SJCRH30 (cell line): ENCODE results near the gene MDK. TPM values are rescaled to one million over a fixed set of nuclear protein-coding genes. Genes with fewer than 3 reads are reported as not detected.
"Not testable (repeated sequence)": the region's sequence is repeated elsewhere in the genome, so short reads cannot be mapped to it uniquely, and the experiment has no call there.

Source experiments
- DNase-seq, 2 experiments: peaks; one replicate each; pipeline ENCODE4 v3.0.0-alpha.2; 2015 to 2020
- H3K27ac ChIP-seq: fragments of 250-450 bp; sonication (Bioruptor Pico); 2 replicates; pipeline ENCODE4 v1.5.1; 2020; ENCODE audit warnings: mild to moderate bottlenecking, moderate library complexity
- H3K27me3 ChIP-seq: fragments of 250-450 bp; sonication (Bioruptor Pico); 2 replicates; pipeline ENCODE4 v1.5.1; 2020; ENCODE audit warnings: mild to moderate bottlenecking, moderate library complexity
- H3K36me3 ChIP-seq: fragments of 250-450 bp; sonication (Bioruptor Pico); 2 replicates; pipeline ENCODE4 v1.5.1; 2020; ENCODE audit warnings: mild to moderate bottlenecking, moderate library complexity
- H3K4me1 ChIP-seq: fragments of 250-450 bp; sonication (Bioruptor Pico); 2 replicates; pipeline ENCODE4 v1.5.1; 2020; ENCODE audit warnings: mild to moderate bottlenecking, moderate library complexity
- H3K4me3 ChIP-seq: fragments of 250-450 bp; sonication (Bioruptor Pico); 2 replicates; pipeline ENCODE4 v1.5.1; 2020; ENCODE audit warnings: mild to moderate bottlenecking, moderate library complexity
- H3K9me3 ChIP-seq: fragments of 250-450 bp; sonication (Bioruptor Pico); replicated peaks from 2 replicates; pipeline ENCODE4 v1.5.1; 2020; ENCODE audit warnings: mild to moderate bottlenecking, moderate library complexity
- total RNA-seq: library from RNA; depleted of rRNA; stranded (reverse); fragments of >200 nt; shearing (Covaris generic); gene quantifications from 2 replicates; pipeline ENCODE4 v1.2.3, GENCODE V29; 2014

The MDK gene
- total RNA-seq, 1 experiment from 2014 or later: 122 TPM

GRCh38 chr11:46379482-46380293, 1.8 kb upstream of the MDK start:
- H3K4me1 ChIP-seq, H3K27me3 ChIP-seq, H3K27ac ChIP-seq, H3K9me3 ChIP-seq, H3K4me3 ChIP-seq, DNase-seq, H3K36me3 ChIP-seq: not testable (repeated sequence)

GRCh38 chr11:46380340-46381047, 975 bp upstream of the MDK start:
- peak overlapping the region; percentile 62 for H3K27ac ChIP-seq
- peaks cover 7% of the 10 kb centered on the region for H3K36me3 ChIP-seq
- no peaks in the 10 kb centered on the region for H3K9me3 ChIP-seq
- H3K27me3 ChIP-seq: no peaks in the 10 kb centered on the region
- H3K4me1 ChIP-seq: no peaks in the 10 kb centered on the region
- peak; percentile 46 to 57 for DNase-seq
- H3K4me3 ChIP-seq: peak overlapping the region; percentile 68

DNA sequence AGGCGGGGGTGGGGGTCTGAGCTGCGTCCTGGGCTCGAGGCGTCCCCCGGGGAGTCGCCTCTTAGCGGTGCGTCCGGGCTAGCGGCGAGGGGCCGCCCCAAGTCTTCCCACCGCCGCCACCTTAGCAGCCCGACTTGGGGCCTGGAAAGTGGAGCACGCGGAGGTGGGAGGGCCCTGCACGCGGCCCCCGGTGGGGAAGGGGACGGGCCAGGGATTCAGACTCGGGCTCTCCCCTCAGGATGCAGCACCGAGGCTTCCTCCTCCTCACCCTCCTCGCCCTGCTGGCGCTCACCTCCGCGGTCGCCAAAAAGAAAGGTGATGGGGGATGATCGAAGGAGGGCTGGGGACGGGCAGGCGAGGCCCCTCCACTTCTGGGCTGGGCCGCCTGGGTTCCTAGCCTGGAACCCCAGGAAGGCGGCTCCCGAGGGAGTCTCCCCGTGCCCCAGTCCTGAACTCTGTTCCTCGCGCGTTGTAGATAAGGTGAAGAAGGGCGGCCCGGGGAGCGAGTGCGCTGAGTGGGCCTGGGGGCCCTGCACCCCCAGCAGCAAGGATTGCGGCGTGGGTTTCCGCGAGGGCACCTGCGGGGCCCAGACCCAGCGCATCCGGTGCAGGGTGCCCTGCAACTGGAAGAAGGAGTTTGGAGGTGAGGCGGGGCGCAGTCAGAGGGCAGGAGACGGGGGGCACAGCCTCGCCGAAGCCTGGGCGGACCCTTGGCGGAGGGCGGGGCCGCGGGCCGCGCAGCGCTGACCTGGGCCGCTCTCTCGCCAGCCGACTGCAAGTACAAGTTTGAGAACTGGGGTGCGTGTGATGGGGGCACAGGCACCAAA, 563 bp downstream of the MDK start:
- Histone ChIP-seq H3K36me3 (peaks cover 2% of the 10 kb centered on the region; the same call in 1 of the 2 replicates), H3K4me1 (no peaks in the 10 kb centered on the region), H3K4me3 (peak overlapping the region; percentile 68), H3K27me3 (no peaks in the 10 kb centered on the region), H3K9me3 (no peaks in the 10 kb centered on the region), H3K27ac (peak overlapping the region; percentile 56)
- peak; percentile 52 to 57 for DNase-seq

GRCh38 chr11:46382646-46383403, 1.4 kb downstream of the MDK start:
- Histone ChIP-seq H3K36me3 (peaks cover under 1% of the 10 kb centered on the region; the same call in 1 of the 2 replicates), H3K4me3 (peak overlapping the region; percentile 68), H3K9me3 (no peaks in the 10 kb centered on the region), H3K27ac (no peak overlapping the region), H3K4me1 (no peaks in the 10 kb centered on the region), H3K27me3 (no peaks in the 10 kb centered on the region)
- peak; percentile 53 to 76 for DNase-seq

DNA sequence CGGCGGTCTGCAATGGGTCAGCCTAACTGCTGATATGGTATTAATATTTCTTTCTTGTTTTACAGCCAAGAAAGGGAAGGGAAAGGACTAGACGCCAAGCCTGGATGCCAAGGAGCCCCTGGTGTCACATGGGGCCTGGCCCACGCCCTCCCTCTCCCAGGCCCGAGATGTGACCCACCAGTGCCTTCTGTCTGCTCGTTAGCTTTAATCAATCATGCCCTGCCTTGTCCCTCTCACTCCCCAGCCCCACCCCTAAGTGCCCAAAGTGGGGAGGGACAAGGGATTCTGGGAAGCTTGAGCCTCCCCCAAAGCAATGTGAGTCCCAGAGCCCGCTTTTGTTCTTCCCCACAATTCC, 1.9 kb downstream of the MDK start:
- peaks cover 2% of the 10 kb centered on the region for H3K4me1 ChIP-seq
- H3K27ac ChIP-seq: no peak overlapping the region
- H3K27me3 ChIP-seq: no peaks in the 10 kb centered on the region
- H3K9me3 ChIP-seq: no peaks in the 10 kb centered on the region
- H3K4me3 ChIP-seq: no peak overlapping the region
- DNase-seq: no peak
- H3K36me3 ChIP-seq: no peaks in the 10 kb centered on the region; the same call in 1 of the 2 replicates

- Histone ChIP-seq H3K4me1 (peaks cover 10% of the 10 kb centered on the region), H3K4me3 (no peak overlapping the region), H3K27me3 (no peaks in the 10 kb centered on the region)
Observed at GRCh38 chr11:46383974-46384701, 2.7 kb downstream of the MDK start.

GRCh38 chr11:46385169-46386004, 3.9 kb downstream of the MDK start:
- Histone ChIP-seq H3K27me3 (no peaks in the 10 kb centered on the region), H3K4me1 (peaks cover 10% of the 10 kb centered on the region), H3K4me3 (no peak overlapping the region), H3K36me3 (no peaks in the 10 kb centered on the region), H3K9me3 (no peaks in the 10 kb centered on the region), H3K27ac (no peak overlapping the region)
- DNase-seq: no peak

More at GRCh38 chr11:46383974-46384701, 2.7 kb downstream of the MDK start:
- Histone ChIP-seq H3K9me3 (no peaks in the 10 kb centered on the region), H3K36me3 (no peaks in the 10 kb centered on the region), H3K27ac (no peak overlapping the region)
- no peak for DNase-seq

GRCh38 chr11:46386005-46386578, 4.6 kb downstream of the MDK start:
- H3K4me3 ChIP-seq: no peak overlapping the region
- no peaks in the 10 kb centered on the region for H3K27me3 ChIP-seq
- no peak for DNase-seq
- H3K9me3 ChIP-seq: no peaks in the 10 kb centered on the region
- H3K36me3 ChIP-seq: no peaks in the 10 kb centered on the region
- peaks cover 10% of the 10 kb centered on the region for H3K4me1 ChIP-seq
- H3K27ac ChIP-seq: no peak overlapping the region

- H3K27me3 ChIP-seq: no peaks in the 10 kb centered on the region
- H3K9me3 ChIP-seq: no peaks in the 10 kb centered on the region
- DNase-seq: no peak
- no peak overlapping the region for H3K27ac ChIP-seq
- H3K4me1 ChIP-seq: peaks cover 10% of the 10 kb centered on the region
- no peaks in the 10 kb centered on the region for H3K36me3 ChIP-seq
- no peak overlapping the region for H3K4me3 ChIP-seq
Observed at GRCh38 chr11:46386674-46387073, 5.2 kb downstream of the MDK start.

DNA sequence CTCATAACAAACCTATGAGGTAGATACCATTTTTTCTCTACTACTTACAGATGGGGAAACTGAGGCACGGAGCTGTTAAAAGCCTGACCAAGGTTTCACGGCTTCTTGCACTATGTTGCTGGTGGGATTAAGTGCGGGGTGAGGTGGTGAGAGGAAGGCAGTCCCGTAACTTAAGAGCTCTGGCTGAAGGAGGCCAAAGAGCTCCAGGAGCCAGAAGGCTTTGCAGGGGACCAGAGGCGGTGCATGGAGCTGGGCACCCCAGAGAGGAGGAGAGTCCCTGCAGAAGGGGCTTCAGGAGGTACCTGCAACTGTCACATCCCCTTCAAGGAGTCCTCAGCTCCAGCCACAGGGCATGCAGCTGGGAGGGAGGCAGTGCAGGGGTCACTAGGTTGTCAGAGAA, 6.0 kb downstream of the MDK start:
- peak overlapping the region; percentile 31 for H3K4me3 ChIP-seq
- DNase-seq: no peak
- H3K4me1 ChIP-seq: peaks cover 10% of the 10 kb centered on the region
- no peaks in the 10 kb centered on the region for H3K36me3 ChIP-seq
- H3K27me3 ChIP-seq: no peaks in the 10 kb centered on the region
- no peaks in the 10 kb centered on the region for H3K9me3 ChIP-seq
- H3K27ac ChIP-seq: no peak overlapping the region

DNA sequence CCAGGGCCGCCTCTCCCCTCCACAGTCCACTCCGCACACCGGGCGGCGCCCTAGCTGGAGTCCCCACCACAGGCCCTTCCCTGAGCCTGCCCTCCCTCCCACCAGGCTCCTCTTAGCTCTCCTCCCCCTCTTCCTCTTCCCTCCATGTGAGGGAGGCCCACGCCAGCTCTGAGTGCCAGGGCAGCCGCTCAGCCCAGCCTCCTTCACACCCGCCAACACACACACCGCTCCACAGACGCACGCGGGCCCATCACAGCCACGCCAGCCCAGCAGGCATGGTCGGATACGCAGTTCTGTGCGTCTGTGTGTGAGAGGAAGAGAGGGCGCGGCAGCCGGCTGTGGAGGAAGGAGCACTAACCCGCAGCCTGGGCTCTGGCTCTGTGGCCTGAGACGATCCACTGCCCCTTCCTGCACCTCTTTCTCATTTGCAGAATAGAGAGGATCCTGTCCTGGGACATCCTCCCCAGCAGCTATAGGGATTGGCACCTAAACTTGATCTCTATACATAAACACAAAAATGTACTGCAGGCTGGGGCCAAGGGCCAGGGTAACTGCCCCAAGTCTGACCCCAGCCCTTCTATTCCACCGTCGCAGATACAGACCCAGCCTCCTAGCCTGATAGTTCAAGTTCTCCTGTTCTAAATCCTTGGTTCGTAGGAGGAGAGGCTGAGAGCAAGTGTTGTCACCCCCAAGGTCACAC, 6.6 kb downstream of the MDK start:
- Histone ChIP-seq H3K27me3 (no peaks in the 10 kb centered on the region), H3K27ac (no peak overlapping the region)
- peak; percentile 50 to 54 for DNase-seq

DNA sequence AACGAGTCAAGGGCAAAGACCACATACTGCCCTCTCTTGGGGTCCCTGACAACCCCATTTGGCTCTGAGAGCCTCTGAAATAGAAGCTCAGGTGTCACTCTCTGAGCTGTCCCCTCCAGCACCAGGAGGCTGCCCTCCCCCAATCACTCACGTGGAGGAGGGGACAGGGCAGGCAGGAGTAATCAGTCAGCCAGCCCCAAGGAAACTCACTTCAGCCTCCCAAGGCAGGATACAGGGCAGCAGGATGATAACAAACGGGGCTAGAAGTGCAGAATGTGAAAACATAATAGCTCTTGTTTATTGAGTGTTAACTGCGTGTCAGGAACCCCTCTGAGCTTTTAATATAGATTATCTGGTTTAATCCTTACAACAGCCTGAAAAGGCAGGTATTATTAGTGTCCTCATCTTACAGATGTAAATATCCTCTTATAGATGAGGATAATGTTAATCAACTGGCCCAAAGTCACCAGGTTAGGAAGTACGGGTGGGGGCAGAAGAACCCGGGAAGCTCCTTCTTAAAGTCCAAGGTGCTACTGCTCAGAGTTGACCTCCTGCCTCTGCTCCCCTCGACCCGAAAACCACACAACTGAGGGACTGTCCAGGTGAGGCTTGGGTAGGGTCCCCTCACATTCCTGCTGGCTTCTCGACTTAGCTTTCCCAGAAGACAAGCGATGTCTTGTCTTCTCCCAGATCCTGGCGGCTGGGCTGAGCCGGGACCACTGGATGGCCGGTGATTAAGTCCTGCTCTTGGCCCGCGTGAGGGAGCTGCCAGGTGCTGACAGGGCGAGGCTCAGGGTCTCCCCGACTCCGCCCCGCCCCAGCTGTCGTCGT, 7.4 kb downstream of the MDK start:
- Histone ChIP-seq H3K9me3 (no peaks in the 10 kb centered on the region), H3K27me3 (no peaks in the 10 kb centered on the region), H3K36me3 (no peaks in the 10 kb centered on the region), H3K4me1 (peaks cover 10% of the 10 kb centered on the region), H3K4me3 (peak overlapping the region; percentile 56), H3K27ac (no peak overlapping the region)
- DNase-seq: no peak

More for the DNA sequence above, 6.6 kb downstream of the MDK start:
- Histone ChIP-seq H3K4me3 (peak overlapping the region; percentile 31), H3K4me1 (peaks cover 10% of the 10 kb centered on the region), H3K9me3 (no peaks in the 10 kb centered on the region), H3K36me3 (no peaks in the 10 kb centered on the region)
